Right kidney (tissue), 1 donor: ENCODE measurements around the gene FIBP.
"Not testable (repeated sequence)": the region's sequence is repeated elsewhere in the genome, so short reads cannot be mapped to it uniquely, and the experiment has no call there.

Experiments
- DNase-seq: peaks from one replicate; pipeline ENCODE4 v3.0.0-alpha.2; 2016

Gene FIBP

GRCh38 chr11:65916391-65916790 lies 28.1 kb upstream of the FIBP start:
- DNase-seq = no peak

GRCh38 chr11:65915821-65916251 lies 27.6 kb upstream of the FIBP start:
- DNase-seq = no peak

GRCh38 chr11:65915101-65915820 lies 27.0 kb upstream of the FIBP start:
- no peak for DNase-seq

GRCh38 chr11:65912845-65913244 lies 24.6 kb upstream of the FIBP start:
- no peak for DNase-seq

- DNase-seq = peak; percentile 37
These were observed 23.7 kb upstream of the FIBP start for GRCh38 chr11:65911682-65912568.

GRCh38 chr11:65907878-65908277 lies 19.6 kb upstream of the FIBP start:
- DNase-seq = no peak

GRCh38 chr11:65906602-65907001 lies 18.3 kb upstream of the FIBP start:
- DNase-seq = no peak

GRCh38 chr11:65903715-65904114 lies 15.4 kb upstream of the FIBP start:
- DNase-seq = no peak

GRCh38 chr11:65903068-65903481 lies 14.8 kb upstream of the FIBP start:
- DNase-seq = no peak

- no peak for DNase-seq
These were observed 12.6 kb upstream of the FIBP start for GRCh38 chr11:65900899-65901180.

- peak; percentile 71 for DNase-seq
These were observed 12.0 kb upstream of the FIBP start, which contains the start of gene FOSL1 for GRCh38 chr11:65900125-65900898. Gene FOSL1 (minus strand): TSS chr11:65900388. CDS start chr11:65900339, 49 bp downstream.

- peak; percentile 49 for DNase-seq
These were observed 11.3 kb upstream of the FIBP start for GRCh38 chr11:65899356-65900124.

GRCh38 chr11:65898656-65899355 lies 10.5 kb upstream of the FIBP start:
- DNase-seq = no peak

GRCh38 chr11:65897020-65897471 lies 8.8 kb upstream of the FIBP start:
- no peak for DNase-seq

- DNase-seq = no peak
These were observed 8.0 kb upstream of the FIBP start for GRCh38 chr11:65896034-65896999.

- no peak for DNase-seq
These were observed 7.3 kb upstream of the FIBP start for GRCh38 chr11:65895482-65895981.

- no peak for DNase-seq
These were observed 5.8 kb upstream of the FIBP start for GRCh38 chr11:65894034-65894591.

GRCh38 chr11:65892661-65893317 lies 4.5 kb upstream of the FIBP start:
- DNase-seq = no peak

GRCh38 chr11:65892137-65892540 lies 3.9 kb upstream of the FIBP start:
- not testable (repeated sequence) for DNase-seq
